D721Med (cell line): ENCODE measurements around the gene OR52E1.
"Not testable (repeated sequence)": the region's sequence is repeated elsewhere in the genome, so short reads cannot be mapped to it uniquely, and the experiment has no call there.

Experiments used
- DNase-seq: peaks from one replicate; pipeline ENCODE4 v3.0.0; 2011; ENCODE audit warnings: low spot score; ENCODE audit not compliant: insufficient read length
- FAIRE-seq: peaks from 2 replicates; lab custom pipeline; 2011; peaks lifted over from hg19 to GRCh38; lab: Jason Lieb, UNC
- TF ChIP-seq, protein P1 (sequence below): IDR thresholded peaks from 2 replicates; pipeline ENCODE4 v1.5.1; 2012; ENCODE audit warnings: mild to moderate bottlenecking, control low read depth; ENCODE audit not compliant: insufficient read depth; ENCODE audit errors: missing control alignments

OR52E1 gene

DNA sequence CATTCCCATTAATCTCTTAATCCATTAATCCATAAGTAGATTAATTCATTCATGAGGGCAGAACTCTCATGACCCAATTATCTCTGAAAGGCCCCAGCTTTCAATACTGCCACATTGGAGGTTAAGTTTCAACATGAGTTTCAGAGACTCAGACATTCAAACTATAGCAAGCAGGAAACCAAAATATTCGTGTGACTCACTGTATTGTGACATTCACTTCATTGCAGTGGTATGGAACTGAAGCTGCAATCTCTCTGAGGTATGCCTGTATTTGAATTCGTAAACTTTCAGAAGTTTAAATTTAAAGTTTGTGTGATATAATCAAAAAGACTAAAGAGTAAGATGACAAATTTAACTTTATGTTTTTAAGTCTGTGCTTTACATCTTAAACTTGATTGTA is 26.0 kb upstream of the OR52E1 start:
- FAIRE-seq, result no peak
- TF ChIP-seq, protein P1, sequence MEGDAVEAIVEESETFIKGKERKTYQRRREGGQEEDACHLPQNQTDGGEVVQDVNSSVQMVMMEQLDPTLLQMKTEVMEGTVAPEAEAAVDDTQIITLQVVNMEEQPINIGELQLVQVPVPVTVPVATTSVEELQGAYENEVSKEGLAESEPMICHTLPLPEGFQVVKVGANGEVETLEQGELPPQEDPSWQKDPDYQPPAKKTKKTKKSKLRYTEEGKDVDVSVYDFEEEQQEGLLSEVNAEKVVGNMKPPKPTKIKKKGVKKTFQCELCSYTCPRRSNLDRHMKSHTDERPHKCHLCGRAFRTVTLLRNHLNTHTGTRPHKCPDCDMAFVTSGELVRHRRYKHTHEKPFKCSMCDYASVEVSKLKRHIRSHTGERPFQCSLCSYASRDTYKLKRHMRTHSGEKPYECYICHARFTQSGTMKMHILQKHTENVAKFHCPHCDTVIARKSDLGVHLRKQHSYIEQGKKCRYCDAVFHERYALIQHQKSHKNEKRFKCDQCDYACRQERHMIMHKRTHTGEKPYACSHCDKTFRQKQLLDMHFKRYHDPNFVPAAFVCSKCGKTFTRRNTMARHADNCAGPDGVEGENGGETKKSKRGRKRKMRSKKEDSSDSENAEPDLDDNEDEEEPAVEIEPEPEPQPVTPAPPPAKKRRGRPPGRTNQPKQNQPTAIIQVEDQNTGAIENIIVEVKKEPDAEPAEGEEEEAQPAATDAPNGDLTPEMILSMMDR, result no peak
- no peak for DNase-seq

DNA sequence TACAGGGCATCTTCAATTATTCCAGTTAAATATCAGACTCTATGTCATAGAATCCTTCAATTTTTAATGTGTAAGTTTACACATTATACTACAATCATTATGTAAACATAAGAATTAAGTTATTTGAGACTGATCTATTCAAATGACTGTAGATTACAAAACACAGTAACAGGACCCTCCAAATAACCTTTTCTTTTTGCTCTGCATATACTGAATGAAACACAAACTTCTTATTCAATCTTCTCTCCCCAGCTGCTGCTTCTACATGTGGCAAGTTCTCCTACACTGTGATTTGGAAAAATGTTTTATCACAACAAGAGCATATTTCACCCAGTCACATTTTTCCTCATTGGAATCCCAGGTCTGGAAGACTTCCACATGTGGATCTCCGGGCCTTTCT is 23.1 kb upstream of the OR52E1 start, which contains the start of gene OR52J3:
Gene OR52J3 (plus strand): TSS at position 301 of the 400 bp plus-strand sequence. CDS start 0 bp downstream, at position 301.
- TF ChIP-seq, protein P1, result no peak
- DNase-seq (no peak), FAIRE-seq (no peak)

DNA sequence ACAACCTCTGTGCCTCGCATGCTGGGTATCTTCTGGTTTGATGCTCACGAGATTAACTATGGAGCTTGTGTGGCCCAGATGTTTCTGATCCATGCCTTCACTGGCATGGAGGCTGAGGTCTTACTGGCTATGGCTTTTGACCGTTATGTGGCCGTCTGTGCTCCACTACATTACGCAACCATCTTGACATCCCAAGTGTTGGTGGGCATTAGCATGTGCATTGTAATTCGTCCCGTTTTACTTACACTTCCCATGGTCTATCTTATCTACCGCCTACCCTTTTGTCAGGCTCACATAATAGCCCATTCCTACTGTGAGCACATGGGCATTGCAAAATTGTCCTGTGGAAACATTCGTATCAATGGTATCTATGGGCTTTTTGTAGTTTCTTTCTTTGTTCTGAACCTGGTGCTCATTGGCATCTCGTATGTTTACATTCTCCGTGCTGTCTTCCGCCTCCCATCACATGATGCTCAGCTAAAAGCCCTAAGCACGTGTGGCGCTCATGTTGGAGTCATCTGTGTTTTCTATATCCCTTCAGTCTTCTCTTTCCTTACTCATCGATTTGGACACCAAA is 22.5 kb upstream of the OR52E1 start:
- TF ChIP-seq, protein P1, result no peak
- no peak for DNase-seq
- FAIRE-seq, result no peak

DNA sequence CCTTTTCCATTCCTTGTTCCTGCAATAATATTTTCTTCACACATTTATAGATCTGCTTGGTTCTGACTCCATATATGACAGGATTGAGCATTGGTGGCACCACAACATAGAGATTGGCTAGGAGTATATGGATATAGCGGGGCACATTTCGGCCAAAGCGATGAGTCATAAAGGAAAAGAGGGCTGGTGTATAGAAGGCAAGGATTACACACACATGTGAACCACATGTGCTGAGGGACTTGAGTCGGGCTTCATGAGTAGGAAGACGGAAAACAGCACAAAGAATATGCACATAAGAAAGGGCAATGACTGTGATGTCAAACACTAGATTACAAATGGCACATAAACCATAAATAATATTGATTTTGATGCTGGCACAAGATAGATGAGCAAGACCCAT is 10.7 kb upstream of the OR52E1 start:
- not testable (repeated sequence) for DNase-seq, FAIRE-seq

DNA sequence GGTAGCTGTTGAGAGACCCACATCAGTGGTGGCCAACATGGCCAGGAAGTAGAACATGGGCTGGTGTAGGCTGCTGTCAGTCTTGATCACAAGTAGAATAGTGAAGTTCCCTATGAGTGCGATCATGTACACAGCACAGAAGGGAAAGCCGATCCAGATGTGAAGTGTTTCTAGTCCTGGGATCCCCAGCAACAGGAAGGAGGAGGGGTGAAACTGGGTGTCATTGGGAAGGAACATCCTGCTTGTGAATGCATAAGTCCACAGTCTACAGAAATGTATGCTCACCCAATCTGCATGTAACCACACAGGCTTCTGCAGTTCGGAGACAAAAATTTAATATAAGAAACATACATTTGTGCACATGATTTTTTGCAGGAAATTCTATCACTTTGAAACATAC is 10.0 kb upstream of the OR52E1 start, which contains the start of gene OR52E2:
Gene OR52E2 (minus strand): TSS at position 237 of the 400 bp plus-strand sequence. CDS start 0 bp downstream, at position 237.
- no peak for DNase-seq
- no peak for FAIRE-seq
- TF ChIP-seq, protein P1, result no peak

DNA sequence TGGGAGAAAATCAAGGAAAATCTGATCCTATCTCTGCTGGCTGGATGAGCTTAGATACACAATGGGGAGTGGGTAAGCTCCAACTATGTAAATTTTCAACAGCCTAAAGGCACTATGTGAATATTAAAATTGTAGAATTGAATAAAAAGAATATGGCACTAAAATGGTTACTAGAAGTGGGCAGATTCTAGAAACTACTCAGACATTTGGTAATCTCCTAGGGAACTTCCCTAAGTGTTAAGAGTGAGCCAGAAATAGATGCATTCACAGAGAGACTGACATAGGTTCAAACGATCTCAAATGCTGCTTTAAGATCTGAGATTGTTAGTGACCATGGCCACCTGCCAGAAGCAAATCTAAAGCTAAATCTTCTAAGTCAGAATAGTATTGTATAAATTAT is 4.3 kb upstream of the OR52E1 start:
- no peak for DNase-seq
- FAIRE-seq, result no peak

DNA sequence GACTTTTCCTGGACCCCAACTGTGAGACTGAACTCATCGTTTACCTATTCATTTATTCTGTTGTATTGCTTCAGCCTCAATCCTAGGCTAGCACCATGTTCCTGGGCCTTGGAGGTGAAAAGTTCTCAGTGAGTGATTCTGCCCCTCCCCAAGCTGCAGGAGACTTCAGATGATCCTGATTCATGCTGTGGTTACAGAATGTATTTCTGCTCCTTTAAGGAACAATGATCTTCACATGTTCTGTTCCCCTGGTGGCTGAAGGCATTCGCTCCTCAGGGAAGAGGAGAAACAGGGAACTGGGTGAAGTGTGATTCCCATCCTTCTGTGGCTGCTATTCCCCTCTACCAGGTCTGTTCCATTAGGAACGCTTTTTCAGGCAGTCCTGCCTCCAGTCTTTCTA is 2.4 kb downstream of the OR52E1 start:
- TF ChIP-seq, protein P1, result no peak
- no peak for FAIRE-seq
- DNase-seq, result no peak

More for the DNA sequence above, 4.3 kb upstream of the OR52E1 start:
- TF ChIP-seq, protein P1, result no peak
